SU-DHL-6 (cell line): ENCODE data around the gene FAM3C.

ENCODE experiments used
- H2AFZ ChIP-seq: fragments of 200-600 bp; sonication (generic); 2 replicates; pipeline ENCODE4 v1.6.1; 2014; ENCODE audit warnings: low read depth, mild to moderate bottlenecking, moderate library complexity, mixed read lengths, antibody characterized with exemption, low read length; ENCODE audit not compliant: severe bottlenecking
- H3F3A ChIP-seq: fragments of 200-600 bp; shearing (Covaris generic); 2 replicates; pipeline ENCODE4 v1.6.0; 2016; ENCODE audit warnings: antibody characterized with exemption, mild to moderate bottlenecking; ENCODE audit not compliant: insufficient read depth
- H3K27ac ChIP-seq: fragments of 200-600 bp; sonication (generic); 2 replicates; pipeline ENCODE4 v1.5.1; 2016; ENCODE audit warnings: low read depth, mild to moderate bottlenecking, low read length, moderate library complexity, mixed read lengths
- H3K27me3 ChIP-seq: fragments of 200-600 bp; sonication (generic), shearing (Covaris generic); 2 replicates; pipeline ENCODE4 v1.6.0; 2014; ENCODE audit warnings: mild to moderate bottlenecking, low read length
- H3K36me3 ChIP-seq: fragments of 200-600 bp; sonication (generic); 2 replicates; pipeline ENCODE4 v1.6.1; 2014; ENCODE audit warnings: mild to moderate bottlenecking, low read length, mixed read lengths
- H3K4me2 ChIP-seq: fragments of 300-600, 200-600 bp; shearing (Covaris generic), sonication (generic); 2 replicates; pipeline ENCODE4 v1.6.0; 2014; ENCODE audit warnings: low read length, low read depth, mild to moderate bottlenecking; ENCODE audit not compliant: poor library complexity, severe bottlenecking
- H3K4me3 ChIP-seq: fragments of 200-600 bp; sonication (generic); 2 replicates; pipeline ENCODE4 v1.5.1; 2014; ENCODE audit warnings: antibody characterized with exemption, low read length, mild to moderate bottlenecking, mixed read lengths; ENCODE audit not compliant: insufficient read depth, poor library complexity, severe bottlenecking
- H3K79me2 ChIP-seq: fragments of 200-600 bp; sonication (generic); 2 replicates; pipeline ENCODE4 v1.6.1; 2014; ENCODE audit warnings: mild to moderate bottlenecking, low read length, moderate library complexity; ENCODE audit not compliant: insufficient read depth
- H3K9ac ChIP-seq: fragments of 200-600 bp; sonication (generic); 2 replicates; pipeline ENCODE4 v1.7.0; 2014; ENCODE audit warnings: mild to moderate bottlenecking, low read length
- H3K9me2 ChIP-seq: fragments of 200-600 bp; sonication (generic); replicated peaks from 2 replicates; pipeline ENCODE4 v1.6.1; 2014; ENCODE audit warnings: low read length; ENCODE audit not compliant: insufficient read depth
- H3K9me3 ChIP-seq: fragments of 200-600 bp; sonication (generic); 2 replicates; pipeline ENCODE4 v1.6.1; 2014; ENCODE audit warnings: low read length, mixed read lengths; ENCODE audit not compliant: insufficient read depth
- H4K20me1 ChIP-seq: fragments of 200-600 bp; sonication (generic); 2 replicates; pipeline ENCODE4 v1.6.1; 2014; ENCODE audit warnings: low read depth, mild to moderate bottlenecking, antibody characterized with exemption, low read length, moderate library complexity, mixed read lengths
- EZH2phosphoT487 ChIP-seq: fragments of 200-600 bp; sonication (generic), shearing (Covaris generic); conservative IDR thresholded peaks from 2 replicates; pipeline ENCODE4 v1.6.1; 2018; ENCODE audit warnings: mild to moderate bottlenecking, antibody characterized with exemption, low read length, moderate library complexity, mixed read lengths
- TF ChIP-seq, protein P1 (sequence below): fragments of 200-600 bp; sonication (generic); IDR thresholded peaks from one replicate; pipeline ENCODE4 v1.5.1; 2017; ENCODE audit warnings: antibody characterized with exemption, mild to moderate bottlenecking, low read length, moderate library complexity; ENCODE audit not compliant: insufficient read depth, poor library complexity, severe bottlenecking

Gene FAM3C

DNA sequence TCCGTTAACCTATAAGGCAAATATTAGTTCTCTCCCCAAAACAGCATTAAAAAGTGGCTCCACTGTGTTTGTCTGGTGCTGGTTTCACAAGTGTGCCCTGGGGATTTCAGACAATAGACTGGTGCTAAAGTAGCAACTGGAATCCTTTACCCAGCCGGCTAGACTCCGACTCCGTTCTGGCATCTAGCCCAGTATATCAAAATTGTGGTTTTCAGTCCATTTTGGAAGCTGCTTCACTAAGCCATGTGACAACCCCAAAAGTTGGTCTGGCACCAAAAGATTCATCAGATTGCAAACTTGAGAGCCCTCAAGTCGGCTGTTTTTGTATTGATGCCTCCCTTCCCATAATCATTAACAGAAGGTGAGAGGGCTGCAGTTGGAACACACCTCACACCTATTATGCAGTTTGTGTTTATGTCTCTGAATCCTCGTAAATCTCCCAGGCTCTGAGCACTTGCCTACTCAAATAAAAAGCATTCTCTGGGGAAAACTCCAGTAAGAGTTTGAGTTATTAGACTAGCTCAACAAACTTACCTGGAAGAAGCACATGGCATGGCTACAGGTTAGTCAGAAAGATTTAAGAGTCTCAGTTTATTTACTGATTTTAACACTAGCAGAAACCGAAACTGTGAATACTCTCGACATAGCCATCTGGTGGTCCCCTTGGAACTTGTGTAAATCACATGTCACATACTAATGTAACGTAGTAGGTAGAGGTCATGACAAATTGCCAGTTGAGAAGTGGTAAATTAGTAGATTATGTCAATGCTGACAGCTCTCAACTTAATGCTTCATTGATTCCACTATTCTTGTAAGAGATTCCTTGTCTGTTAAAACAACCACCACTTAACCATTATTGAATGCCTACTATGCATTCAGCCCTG is 82.1 kb downstream of the FAM3C start:
- Histone ChIP-seq H3K4me2 (no peak overlapping the region), H4K20me1 (no peaks in the 10 kb centered on the region), H3K36me3 (no peaks in the 10 kb centered on the region), H3K27ac (no peak overlapping the region), H3K4me3 (no peak overlapping the region), H3K79me2 (no peaks in the 10 kb centered on the region), H3K9me2 (no peaks in the 10 kb centered on the region), H2AFZ (no peak overlapping the region), H3F3A (no peaks in the 10 kb centered on the region), H3K9me3 (no peaks in the 10 kb centered on the region), H3K9ac (no peak overlapping the region), H3K27me3 (no peaks in the 10 kb centered on the region)
- no peak for TF ChIP-seq EZH2phosphoT487
- TF ChIP-seq, protein P1, sequence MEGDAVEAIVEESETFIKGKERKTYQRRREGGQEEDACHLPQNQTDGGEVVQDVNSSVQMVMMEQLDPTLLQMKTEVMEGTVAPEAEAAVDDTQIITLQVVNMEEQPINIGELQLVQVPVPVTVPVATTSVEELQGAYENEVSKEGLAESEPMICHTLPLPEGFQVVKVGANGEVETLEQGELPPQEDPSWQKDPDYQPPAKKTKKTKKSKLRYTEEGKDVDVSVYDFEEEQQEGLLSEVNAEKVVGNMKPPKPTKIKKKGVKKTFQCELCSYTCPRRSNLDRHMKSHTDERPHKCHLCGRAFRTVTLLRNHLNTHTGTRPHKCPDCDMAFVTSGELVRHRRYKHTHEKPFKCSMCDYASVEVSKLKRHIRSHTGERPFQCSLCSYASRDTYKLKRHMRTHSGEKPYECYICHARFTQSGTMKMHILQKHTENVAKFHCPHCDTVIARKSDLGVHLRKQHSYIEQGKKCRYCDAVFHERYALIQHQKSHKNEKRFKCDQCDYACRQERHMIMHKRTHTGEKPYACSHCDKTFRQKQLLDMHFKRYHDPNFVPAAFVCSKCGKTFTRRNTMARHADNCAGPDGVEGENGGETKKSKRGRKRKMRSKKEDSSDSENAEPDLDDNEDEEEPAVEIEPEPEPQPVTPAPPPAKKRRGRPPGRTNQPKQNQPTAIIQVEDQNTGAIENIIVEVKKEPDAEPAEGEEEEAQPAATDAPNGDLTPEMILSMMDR: no peak

- no peaks in the 10 kb centered on the region for H3K9me3 ChIP-seq
- H3F3A ChIP-seq: no peaks in the 10 kb centered on the region
- H3K4me2 ChIP-seq: no peak overlapping the region
- no peak overlapping the region for H3K9ac ChIP-seq
- no peak overlapping the region for H3K27ac ChIP-seq
- H3K27me3 ChIP-seq: no peaks in the 10 kb centered on the region
- TF ChIP-seq, protein P1: no peak
- no peak for TF ChIP-seq EZH2phosphoT487
- H4K20me1 ChIP-seq: no peaks in the 10 kb centered on the region
- no peak overlapping the region for H2AFZ ChIP-seq
- H3K79me2 ChIP-seq: no peaks in the 10 kb centered on the region
- H3K9me2 ChIP-seq: no peaks in the 10 kb centered on the region
- H3K36me3 ChIP-seq: no peaks in the 10 kb centered on the region
- no peak overlapping the region for H3K4me3 ChIP-seq
Measured at GRCh38 chr7:121313220-121313792, 82.8 kb downstream of the FAM3C start.

DNA sequence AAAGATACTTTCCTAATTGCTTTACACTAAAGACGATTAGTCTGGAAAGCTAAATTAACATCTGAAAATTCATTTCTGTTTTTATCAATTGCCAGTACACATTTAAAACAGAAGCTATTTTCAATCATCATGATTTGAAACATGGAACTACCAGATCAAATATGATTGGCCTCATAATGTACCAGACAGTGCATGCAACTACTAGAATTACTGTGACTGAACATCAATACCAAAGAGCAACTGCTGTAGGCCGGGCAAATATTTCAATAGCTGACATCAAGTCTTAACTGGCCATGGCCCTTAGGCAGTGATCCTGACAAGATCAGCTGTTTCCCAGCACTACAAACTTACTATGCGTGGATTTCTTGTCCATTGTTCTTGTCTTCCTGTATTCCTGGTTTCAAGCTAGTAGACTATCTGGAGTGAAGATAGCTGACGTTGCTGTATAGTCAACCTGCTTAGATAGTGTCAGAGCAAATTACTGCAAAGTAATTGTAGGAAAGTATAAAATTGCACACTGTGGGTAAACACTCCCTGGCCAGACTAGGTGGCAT is 89.0 kb downstream of the FAM3C start:
- H3K27me3 ChIP-seq: no peaks in the 10 kb centered on the region
- H3K9me3 ChIP-seq: no peaks in the 10 kb centered on the region
- H3K4me3 ChIP-seq: no peak overlapping the region
- H3K79me2 ChIP-seq: no peaks in the 10 kb centered on the region
- no peak overlapping the region for H2AFZ ChIP-seq
- no peak overlapping the region for H3K4me2 ChIP-seq
- no peaks in the 10 kb centered on the region for H3F3A ChIP-seq
- no peaks in the 10 kb centered on the region for H3K36me3 ChIP-seq
- no peaks in the 10 kb centered on the region for H3K9me2 ChIP-seq
- no peaks in the 10 kb centered on the region for H4K20me1 ChIP-seq
- no peak overlapping the region for H3K27ac ChIP-seq
- no peak for TF ChIP-seq EZH2phosphoT487
- TF ChIP-seq, protein P1: no peak
- no peak overlapping the region for H3K9ac ChIP-seq
